GM12878 (cell line): ENCODE measurements around the gene IRX5. TPM values are rescaled to one million over a fixed set of nuclear protein-coding genes. Genes with fewer than 3 reads are reported as not detected.

Experiments used
- ATAC-seq: fragments of 200-7000 bp; cut with Tn5 transposase; 3 replicates; pipeline ENCODE4 v1.9.1; 2020; ENCODE audit warnings: mild to moderate bottlenecking, moderate library complexity
- BruUV-seq: library from RNA; stranded (reverse); fragments of 400-500 nt; replicated peaks from 2 replicates; lab custom pipeline; 2021; lab: Mats Ljungman, UMichigan
- CTCF ChIA-PET: fragments of 300-600 bp; sonication (Branson Sonifier 250); formaldehyde crosslinking; extraction: SDS; loops from one replicate; lab custom pipeline; 2021; ENCODE audit warnings: inconsistent platforms; lab: Yijun Ruan, JAX
- POLR2A ChIA-PET: fragments of 350-600 bp; formaldehyde crosslinking; extraction: SDS; loops from one replicate; lab custom pipeline; 2021; ENCODE audit warnings: inconsistent platforms; lab: Charles Lee
- RAD21 ChIA-PET: fragments of 300-600 bp; sonication (Branson Sonifier 250); formaldehyde crosslinking; loops from one replicate; lab custom pipeline; 2023; ENCODE audit warnings: antibody characterized with exemption; ENCODE audit not compliant: unreplicated experiment; lab: Charles Lee
- SMC1A ChIA-PET: fragments of 300-600 bp; sonication (Branson Sonifier 250); formaldehyde crosslinking; loops from one replicate; lab custom pipeline; 2023; ENCODE audit not compliant: unreplicated experiment, uncharacterized antibody; lab: Charles Lee
- DNase-seq: peaks from one replicate; pipeline ENCODE4 v3.0.0-alpha.2; 2011; ENCODE audit warnings: low read depth, low spot score
- FAIRE-seq: peaks from 3 replicates; lab custom pipeline; 2011; peaks lifted over from hg19 to GRCh38; lab: Jason Lieb, UNC
- H2AFZ ChIP-seq: 2 replicates; pipeline ENCODE4 v1.6.0; 2011; ENCODE audit warnings: low read depth, low read length, control low read depth; ENCODE audit not compliant: control insufficient read depth
- H3K27ac ChIP-seq: 2 replicates; pipeline ENCODE4 v1.5.1; 2011; ENCODE audit warnings: control low read depth; ENCODE audit not compliant: control insufficient read depth, insufficient read depth
- H3K27me3 ChIP-seq, 2 experiments: replicated peaks in 1 of 2; 2 replicates each; pipeline versions ENCODE4 v1.6.0 to v1.6.1; 2011; ENCODE audit warnings: low read length in 1 of 2; ENCODE audit not compliant: control insufficient read depth in 2 of 2, insufficient read depth in 2 of 2
- H3K36me3 ChIP-seq, 2 experiments: 2 replicates each; pipeline ENCODE4 v1.5.1; 2011; ENCODE audit warnings: low read length in 1 of 2; ENCODE audit not compliant: control insufficient read depth in 2 of 2, insufficient read depth in 2 of 2
- H3K4me1 ChIP-seq: 2 replicates; pipeline ENCODE4 v1.6.1; 2011; ENCODE audit warnings: mild to moderate bottlenecking, low read length, moderate library complexity, mixed read lengths; ENCODE audit not compliant: control insufficient read depth, insufficient read depth
- H3K4me2 ChIP-seq: 2 replicates; pipeline ENCODE4 v1.6.0; 2011; ENCODE audit warnings: control low read depth; ENCODE audit not compliant: control insufficient read depth, insufficient read depth
- H3K4me3 ChIP-seq: fragments of 200-600 bp; sonication (generic); 2 replicates; pipeline ENCODE4 v1.5.1; 2016
- H3K79me2 ChIP-seq: 2 replicates; pipeline ENCODE4 v1.6.0; 2011; ENCODE audit warnings: low read length; ENCODE audit not compliant: control insufficient read depth, insufficient read depth
- H3K9ac ChIP-seq: 2 replicates; pipeline ENCODE4 v1.8.0; 2011; ENCODE audit warnings: low read length, control low read depth, mixed read lengths; ENCODE audit not compliant: control insufficient read depth, insufficient read depth
- H3K9me3 ChIP-seq: replicated peaks from 3 replicates; pipeline ENCODE4 v1.5.1; 2011; ENCODE audit warnings: mild to moderate bottlenecking, low read length; ENCODE audit not compliant: control insufficient read depth, insufficient read depth
- H4K20me1 ChIP-seq: 2 replicates; pipeline ENCODE4 v1.6.0; 2011; ENCODE audit not compliant: control insufficient read depth, insufficient read depth
- WGBS: methylation state at CpG from one replicate; pipeline ENCODE4 v1.1.6; 2016; ENCODE audit warnings: low lambda C conversion rate; ENCODE audit not compliant: insufficient replicate concordance, insufficient coverage; ENCODE audit errors: missing lambda C conversion rate; 5-methylcytosine and 5-hydroxymethylcytosine counted together
- in situ Hi-C: fragments of 300-500 bp; cut with MboI; formaldehyde crosslinking; loops from 9 replicates; pipeline ENCODE4 v1.14.3; 2018; ENCODE audit warnings: mixed read lengths
- intact Hi-C: fragments of 100-400 bp; cut with micrococcal nuclease; formaldehyde crosslinking; loops from one replicate; pipeline ENCODE4 v1.14.2; 2022; ENCODE audit not compliant: unreplicated experiment
- polyA plus RNA-seq, 11 experiments: library from polyadenylated mRNA; depleted of rRNA in 4 of 11; unstranded in 6 of 11; stranded (reverse) in 5 of 11; fragments of >200 nt; fragmentation: Nextera tagmentation in 4 of 11; fragmentation: Illumina TruSeq in 1 of 11; extraction: Ambion mirVana in 4 of 11; extraction: Trizol in 1 of 11; gene quantifications; 1 replicate in 1 of 11; 2 replicates in 10 of 11; pipeline versions ENCODE4 v1.2.1 to v1.2.3, GENCODE V29; 2011 to 2016; ENCODE audit warnings: inconsistent platforms in 2 of 11, missing spikeins in 2 of 11, low read depth in 1 of 11
- total RNA-seq, 4 experiments: library from RNA; depleted of rRNA in 3 of 4; stranded (reverse); fragments of >200 nt in 3 of 4; fragmentation: Illumina TruSeq in 1 of 4; extraction: Trizol in 1 of 4; gene quantifications; 2 replicates each; pipeline versions ENCODE4 v1.2.1 to v1.2.3, GENCODE V29; 2013 to 2021
- TF ChIP-seq, protein P1 (sequence below), 3 experiments: IDR thresholded peaks in 2 of 3; conservative IDR thresholded peaks in 1 of 3; 2 replicates each; pipeline ENCODE4 v1.5.1; 2011; ENCODE audit warnings: low read depth in 3 of 3, low read length in 3 of 3, mild to moderate bottlenecking in 3 of 3, control low read depth in 2 of 3, moderate library complexity in 2 of 3, inconsistent platforms in 1 of 3, mixed read lengths in 1 of 3; ENCODE audit not compliant: control insufficient read depth in 2 of 3, insufficient read depth in 1 of 3; ENCODE audit errors: extremely low read depth in 1 of 3
- TF ChIP-seq, protein P2 (sequence below): IDR thresholded peaks from 2 replicates; pipeline ENCODE4 v1.6.1; 2012; ENCODE audit warnings: low read length, inconsistent platforms

Gene IRX5
- total and polyA plus RNA-seq, 10 of the 15 experiments (the other 5 are each of a cell fraction or from before 2014, with no cell fraction given): 0.08 TPM; not detected in 9

DNA sequence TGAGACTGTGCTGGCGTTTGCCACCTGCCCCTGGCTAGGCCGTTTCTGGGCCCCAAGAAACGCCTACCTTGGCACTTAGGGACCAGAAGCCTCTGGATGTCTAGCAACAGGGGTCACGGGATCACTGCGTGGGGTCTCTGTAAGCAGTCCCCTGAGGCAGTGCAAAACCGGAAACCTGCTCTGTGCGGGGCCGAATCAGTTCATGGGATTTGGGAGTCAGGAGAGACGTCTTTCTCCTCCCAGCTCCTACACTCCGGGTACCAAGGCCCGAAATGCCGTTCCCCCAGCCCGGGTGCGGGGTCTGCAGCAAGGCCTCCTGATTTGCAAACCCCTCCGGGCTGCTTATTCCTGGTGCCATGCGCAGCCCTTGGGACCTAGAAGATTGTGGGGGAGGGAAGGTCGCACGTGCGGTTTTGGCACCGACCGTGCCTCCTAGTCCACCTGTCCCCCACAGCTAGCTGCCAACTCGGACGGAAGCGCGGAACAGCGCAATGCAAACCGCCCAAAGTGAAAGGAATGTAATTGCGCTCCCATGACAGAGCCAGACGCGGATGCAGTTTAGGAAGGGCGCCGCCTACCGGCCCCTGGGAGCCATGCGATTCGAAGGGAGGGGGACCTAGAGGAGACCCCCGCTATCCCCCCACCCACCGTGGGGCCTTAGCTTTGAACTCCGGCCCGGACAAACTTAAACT is 6.5 kb downstream of the IRX5 start:
- H4K20me1 ChIP-seq: no peaks in the 10 kb centered on the region
- peaks cover 3% of the 10 kb centered on the region; the same call in 2 of the 3 replicates for H3K9me3 ChIP-seq
- no peak for DNase-seq
- BruUV-seq: no TSS peak
- H3K4me2 ChIP-seq: peak overlapping the region; percentile 17; the same call in 1 of the 2 replicates
- peaks cover 9 to 35% of the 10 kb centered on the region in 2 experiments for H3K27me3 ChIP-seq
- H3K36me3 ChIP-seq: no peaks in the 10 kb centered on the region
- no peak overlapping the region for H3K27ac ChIP-seq
- H3K79me2 ChIP-seq: no peaks in the 10 kb centered on the region
- no peak overlapping the region for H2AFZ ChIP-seq
- WGBS: 17% methylated on average over 38 of the region's 39 CpGs
- in situ Hi-C loops (no loop called here), intact Hi-C loops (no loop called here)
- CTCF ChIA-PET: no interaction called here
- no peak overlapping the region for H3K9ac ChIP-seq
- ATAC-seq: no peak
- SMC1A ChIA-PET: no interaction called here
- no peak for FAIRE-seq
- RAD21 ChIA-PET: no interaction called here
- H3K4me3 ChIP-seq: no peak overlapping the region
- H3K4me1 ChIP-seq: no peaks in the 10 kb centered on the region
- TF ChIP-seq, protein P1, sequence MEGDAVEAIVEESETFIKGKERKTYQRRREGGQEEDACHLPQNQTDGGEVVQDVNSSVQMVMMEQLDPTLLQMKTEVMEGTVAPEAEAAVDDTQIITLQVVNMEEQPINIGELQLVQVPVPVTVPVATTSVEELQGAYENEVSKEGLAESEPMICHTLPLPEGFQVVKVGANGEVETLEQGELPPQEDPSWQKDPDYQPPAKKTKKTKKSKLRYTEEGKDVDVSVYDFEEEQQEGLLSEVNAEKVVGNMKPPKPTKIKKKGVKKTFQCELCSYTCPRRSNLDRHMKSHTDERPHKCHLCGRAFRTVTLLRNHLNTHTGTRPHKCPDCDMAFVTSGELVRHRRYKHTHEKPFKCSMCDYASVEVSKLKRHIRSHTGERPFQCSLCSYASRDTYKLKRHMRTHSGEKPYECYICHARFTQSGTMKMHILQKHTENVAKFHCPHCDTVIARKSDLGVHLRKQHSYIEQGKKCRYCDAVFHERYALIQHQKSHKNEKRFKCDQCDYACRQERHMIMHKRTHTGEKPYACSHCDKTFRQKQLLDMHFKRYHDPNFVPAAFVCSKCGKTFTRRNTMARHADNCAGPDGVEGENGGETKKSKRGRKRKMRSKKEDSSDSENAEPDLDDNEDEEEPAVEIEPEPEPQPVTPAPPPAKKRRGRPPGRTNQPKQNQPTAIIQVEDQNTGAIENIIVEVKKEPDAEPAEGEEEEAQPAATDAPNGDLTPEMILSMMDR (IDR thresholded peaks at IDR 0.05 in 2 of 3, conservative IDR thresholded peaks at IDR 0.05 in 1 of 3; ENCODE audit: control insufficient read depth in 2 of 3, extremely low read depth in 1 of 3, insufficient read depth in 1 of 3, low read depth in 3 of 3, low read length in 3 of 3): peak in 2 of 3 experiments; percentile 8 to 22; a peak in 1 of 6 replicates
- TF ChIP-seq, protein P2, sequence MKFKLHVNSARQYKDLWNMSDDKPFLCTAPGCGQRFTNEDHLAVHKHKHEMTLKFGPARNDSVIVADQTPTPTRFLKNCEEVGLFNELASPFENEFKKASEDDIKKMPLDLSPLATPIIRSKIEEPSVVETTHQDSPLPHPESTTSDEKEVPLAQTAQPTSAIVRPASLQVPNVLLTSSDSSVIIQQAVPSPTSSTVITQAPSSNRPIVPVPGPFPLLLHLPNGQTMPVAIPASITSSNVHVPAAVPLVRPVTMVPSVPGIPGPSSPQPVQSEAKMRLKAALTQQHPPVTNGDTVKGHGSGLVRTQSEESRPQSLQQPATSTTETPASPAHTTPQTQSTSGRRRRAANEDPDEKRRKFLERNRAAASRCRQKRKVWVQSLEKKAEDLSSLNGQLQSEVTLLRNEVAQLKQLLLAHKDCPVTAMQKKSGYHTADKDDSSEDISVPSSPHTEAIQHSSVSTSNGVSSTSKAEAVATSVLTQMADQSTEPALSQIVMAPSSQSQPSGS: no peak
- POLR2A ChIA-PET: no interaction called here
